ENCODE measurements around the gene HSD3B2. TPM values are rescaled to one million over a fixed set of nuclear protein-coding genes. Genes with fewer than 3 reads are reported as not detected.
A peak's percentile ranks its signal among the peaks of the same experiment; 100 is the strongest.

HSD3B2 gene
- total RNA-seq, 2 donors from 2014 or later = not detected

GRCh38 chr1:119452091-119452490 lies 37.1 kb downstream of the HSD3B2 start:
- intact Hi-C loops (cut with DNase I) = no loop called here
- Histone ChIP-seq H3K4me3 (no peak overlapping the region), H3K27ac (no peak overlapping the region), H3K36me3 (replicated peaks in 1 of 2; ENCODE audit: insufficient read depth in 1 of 2, low read depth in 2 of 2) (no peaks in the 10 kb centered on the region), H3K9me3 (no peaks in the 10 kb centered on the region), H3K4me1 (no peaks in the 10 kb centered on the region), H3K27me3 (no peaks in the 10 kb centered on the region)
- WGBS, 2 donors = 37 to 42% methylated on average over 2 of the region's 2 CpGs
- DNase-seq (no peak), ATAC-seq (no peak)
- no peak for TF ChIP-seq CTCF (IDR thresholded peaks at IDR 0.05)
- no peak for TF ChIP-seq POLR2A (IDR thresholded peaks at IDR 0.05)

- Histone ChIP-seq H3K36me3 (replicated peaks in 1 of 2; ENCODE audit: insufficient read depth in 1 of 2, low read depth in 2 of 2) (no peaks in the 10 kb centered on the region), H3K9me3 (no peaks in the 10 kb centered on the region), H3K27ac (no peak overlapping the region), H3K27me3 (no peaks in the 10 kb centered on the region), H3K4me3 (no peak overlapping the region), H3K4me1 (no peaks in the 10 kb centered on the region)
- TF ChIP-seq CTCF (IDR thresholded peaks at IDR 0.05) (no peak), POLR2A (IDR thresholded peaks at IDR 0.05) (no peak)
- ATAC-seq (no peak), DNase-seq (peak in 1 of 4 donors; percentile 6)
- WGBS, 2 donors = 42 to 51% methylated on average over 3 of the region's 3 CpGs
- intact Hi-C loops (cut with DNase I) = no loop called here
These were observed 38.1 kb downstream of the HSD3B2 start for GRCh38 chr1:119453021-119453420.

- intact Hi-C loops (cut with DNase I) = no loop called here
- DNase-seq (no peak), ATAC-seq (no peak)
- no peaks in the 10 kb centered on the region for H3K4me1 ChIP-seq
- H3K27me3 ChIP-seq = no peaks in the 10 kb centered on the region
- H3K9me3 ChIP-seq = no peaks in the 10 kb centered on the region
- no peak overlapping the region for H3K4me3 ChIP-seq
- H3K27ac ChIP-seq = no peak overlapping the region
- H3K36me3 ChIP-seq (replicated peaks in 1 of 2; ENCODE audit: insufficient read depth in 1 of 2, low read depth in 2 of 2) = no peaks in the 10 kb centered on the region
- WGBS, 2 donors = 61 to 82% methylated on average over 2 of the region's 2 CpGs
- no peak for TF ChIP-seq CTCF (IDR thresholded peaks at IDR 0.05)
- TF ChIP-seq POLR2A (IDR thresholded peaks at IDR 0.05) = no peak
These were observed 48.0 kb downstream of the HSD3B2 start for GRCh38 chr1:119462964-119463363.

- Histone ChIP-seq H3K4me1 (no peaks in the 10 kb centered on the region), H3K27ac (no peak overlapping the region), H3K27me3 (no peaks in the 10 kb centered on the region), H3K36me3 (replicated peaks in 1 of 2; ENCODE audit: insufficient read depth in 1 of 2, low read depth in 2 of 2) (no peaks in the 10 kb centered on the region), H3K9me3 (no peaks in the 10 kb centered on the region), H3K4me3 (no peak overlapping the region)
- 67 to 73% methylated on average over 2 of the region's 2 CpGs for WGBS, 2 donors
- no peak for TF ChIP-seq POLR2A (IDR thresholded peaks at IDR 0.05)
- intact Hi-C loops (cut with DNase I) = no loop called here
- ATAC-seq (no peak), DNase-seq (no peak)
These were observed 48.6 kb downstream of the HSD3B2 start for GRCh38 chr1:119463569-119463968.

- TF ChIP-seq POLR2A (IDR thresholded peaks at IDR 0.05) = no peak
- no peak for TF ChIP-seq CTCF (IDR thresholded peaks at IDR 0.05)
- H3K4me3 ChIP-seq = no peak overlapping the region
- H3K27me3 ChIP-seq = no peaks in the 10 kb centered on the region
- H3K27ac ChIP-seq = no peak overlapping the region
- ATAC-seq = no peak
- intact Hi-C loops (cut with DNase I) = no loop called here
- no peaks in the 10 kb centered on the region for H3K36me3 ChIP-seq (replicated peaks in 1 of 2; ENCODE audit: insufficient read depth in 1 of 2, low read depth in 2 of 2)
- WGBS, 2 donors = 65 to 73% methylated on average over 2 of the region's 2 CpGs
- H3K9me3 ChIP-seq = no peaks in the 10 kb centered on the region
- DNase-seq = no peak
- no peaks in the 10 kb centered on the region for H3K4me1 ChIP-seq
These were observed 51.5 kb downstream of the HSD3B2 start for GRCh38 chr1:119466445-119466844.
